GM12865 (cell line): ENCODE measurements around the gene BLZF1.

Source experiments
- DNase-seq: peaks from one replicate; pipeline ENCODE4 v3.0.0; 2010; ENCODE audit warnings: low read depth
- H3K4me3 ChIP-seq: 2 replicates; pipeline ENCODE4 v1.5.1; 2011; ENCODE audit warnings: mild to moderate bottlenecking, low read depth, low read length, control low read depth
- CTCF ChIP-seq: IDR thresholded peaks from 2 replicates; pipeline ENCODE4 v1.5.1; 2011; ENCODE audit warnings: low read length, control low read depth, low read depth, inconsistent platforms; ENCODE audit not compliant: insufficient read depth; ENCODE audit errors: missing control alignments

BLZF1 gene

GRCh38 chr1:169361281-169361680 is 6.7 kb upstream of the BLZF1 start:
- no peak overlapping the region for H3K4me3 ChIP-seq
- no peak for TF ChIP-seq CTCF
- no peak for DNase-seq

GRCh38 chr1:169363046-169363730 is 4.8 kb upstream of the BLZF1 start:
- DNase-seq, result peak; percentile 52
- TF ChIP-seq CTCF, result no peak
- no peak overlapping the region for H3K4me3 ChIP-seq

- DNase-seq, result no peak
- H3K4me3 ChIP-seq, result no peak overlapping the region
- TF ChIP-seq CTCF, result no peak
These were observed 3.0 kb upstream of the BLZF1 start for GRCh38 chr1:169364948-169365347.

GRCh38 chr1:169367096-169367685 is 804 bp upstream of the BLZF1 start:
- DNase-seq, result no peak
- TF ChIP-seq CTCF, result no peak
- peak overlapping the region; percentile 76 for H3K4me3 ChIP-seq

- peak; percentile 40 for DNase-seq
These were observed 393 bp downstream of the BLZF1 start for GRCh38 chr1:169368406-169368769.

GRCh38 chr1:169371404-169371803 is 3.4 kb downstream of the BLZF1 start:
- H3K4me3 ChIP-seq, result no peak overlapping the region
- TF ChIP-seq CTCF, result no peak
- DNase-seq, result no peak

More at GRCh38 chr1:169368406-169368769, 393 bp downstream of the BLZF1 start:
- no peak for TF ChIP-seq CTCF
- H3K4me3 ChIP-seq, result peak overlapping the region; percentile 91

GRCh38 chr1:169381162-169381561 is 13.2 kb downstream of the BLZF1 start:
- no peak for DNase-seq
- no peak for TF ChIP-seq CTCF
- no peak overlapping the region for H3K4me3 ChIP-seq
